Esophagus squamous epithelium (tissue), 5 donors: ENCODE results near the gene KRT33B. TPM values are rescaled to one million over a fixed set of nuclear protein-coding genes. Genes with fewer than 3 reads are reported as not detected.

Experiments used
- DNase-seq: peaks from one replicate; lab custom pipeline; 2025; lab: John Stamatoyannopoulos, UW
- H3K27ac ChIP-seq, 4 donors: fragments of 200-600 bp; sonication (generic); one replicate each; pipeline ENCODE4 v1.5.1; 2016 to 2019; ENCODE audit warnings: mild to moderate bottlenecking in 1 of 4
- H3K27me3 ChIP-seq, 4 donors: fragments of 200-600 bp; sonication (generic); 1 replicate in 3 of 4; 2 replicates in 1 of 4; pipeline versions ENCODE4 v1.5.1 to v1.6.0; 2017 to 2021; ENCODE audit warnings: antibody characterized with exemption in 1 of 4
- H3K36me3 ChIP-seq, 3 donors: fragments of 200-600 bp; sonication (generic); one replicate each; pipeline ENCODE4 v1.5.1; 2016 to 2019
- H3K4me1 ChIP-seq, 3 donors: fragments of 200-600 bp; sonication (generic); one replicate each; pipeline ENCODE4 v1.5.1; 2017 to 2019
- H3K4me3 ChIP-seq, 4 donors: fragments of 200-600 bp; sonication (generic); 1 replicate in 3 of 4; 2 replicates in 1 of 4; pipeline ENCODE4 v1.5.1; 2016 to 2019; ENCODE audit warnings: mild to moderate bottlenecking in 2 of 4, moderate library complexity in 1 of 4
- H3K9me3 ChIP-seq, 3 donors: fragments of 200-600 bp; sonication (generic); one replicate each; pipeline ENCODE4 v1.5.1; 2016 to 2019
- CTCF ChIP-seq, 6 experiments: fragments of 450-650 bp in 4 of 6; fragments of 200-600 bp in 2 of 6; sonication (generic) in 2 of 6; IDR thresholded peaks; one replicate each; pipeline ENCODE4 v1.5.1; 2016 to 2019; ENCODE audit warnings: antibody characterized with exemption in 6 of 6, mild to moderate bottlenecking in 4 of 6, moderate library complexity in 4 of 6
- POLR2A ChIP-seq, 4 donors: fragments of 450-650 bp; IDR thresholded peaks; one replicate each; pipeline ENCODE4 v1.6.1; 2017; ENCODE audit warnings: antibody characterized with exemption in 4 of 4, mild to moderate bottlenecking in 4 of 4, moderate library complexity in 3 of 4
- WGBS, 2 donors: methylation state at CpG; one replicate each; pipeline ENCODE4 v1.1.5; 2018; 5-methylcytosine and 5-hydroxymethylcytosine counted together
- intact Hi-C: fragments of 100-400 bp; cut with DNase I; formaldehyde crosslinking; loops from one replicate; pipeline ENCODE4 v1.15.0; 2022
- total RNA-seq, 4 donors: library from RNA; depleted of rRNA; stranded (reverse); fragments of >200 nt; gene quantifications; one replicate each; pipeline ENCODE4 v1.1.0, GENCODE V29; 2016
- donor health status: DM: yes; HTN: yes; CAD: no.

The KRT33B gene
- total RNA-seq, 4 donors from 2014 or later: 0.32 to 0.57 TPM; not detected in 2

GRCh38 chr17:41325611-41326010 lies 44.0 kb downstream of the KRT33B start:
- WGBS, 2 donors: no CpG with 5 or more reads among the region's 6 CpGs
- Histone ChIP-seq H3K36me3 (no peaks in the 10 kb centered on the region), H3K27me3 (no peaks in the 10 kb centered on the region), H3K9me3 (no peaks in the 10 kb centered on the region), H3K4me1 (peaks cover 0 to 32% (median 0%) of the 10 kb centered on the region in 3 donors), H3K4me3 (no peak overlapping the region), H3K27ac (no peak overlapping the region)
- TF ChIP-seq POLR2A (IDR thresholded peaks at IDR 0.05): no peak
- no peak for TF ChIP-seq CTCF (IDR thresholded peaks at IDR 0.05)
- DNase-seq: no peak
- intact Hi-C loops: no loop called here

GRCh38 chr17:41325126-41325525 lies 44.5 kb downstream of the KRT33B start:
- H3K27ac ChIP-seq: no peak overlapping the region
- intact Hi-C loops: no loop called here
- H3K9me3 ChIP-seq: no peaks in the 10 kb centered on the region
- peaks cover 0 to 32% (median 0%) of the 10 kb centered on the region in 3 donors for H3K4me1 ChIP-seq
- no peaks in the 10 kb centered on the region for H3K27me3 ChIP-seq
- 60 to 76% methylated on average over 1 to 3 of the region's 10 CpGs for WGBS, 2 donors
- H3K36me3 ChIP-seq: no peaks in the 10 kb centered on the region
- H3K4me3 ChIP-seq: no peak overlapping the region
- no peak for DNase-seq
- TF ChIP-seq POLR2A (IDR thresholded peaks at IDR 0.05) (no peak), CTCF (IDR thresholded peaks at IDR 0.05) (no peak)

GRCh38 chr17:41324180-41325075 lies 45.2 kb downstream of the KRT33B start:
- TF ChIP-seq POLR2A (IDR thresholded peaks at IDR 0.05): no peak
- TF ChIP-seq CTCF (IDR thresholded peaks at IDR 0.05): peak in 4 of 6 experiments; percentile 6 to 60 (median 32)
- Histone ChIP-seq H3K4me1 (peaks cover 0 to 32% (median 0%) of the 10 kb centered on the region in 3 donors), H3K4me3 (no peak overlapping the region), H3K9me3 (peaks cover 0 to 6% (median 0%) of the 10 kb centered on the region in 3 donors), H3K27ac (no peak overlapping the region), H3K27me3 (no peaks in the 10 kb centered on the region), H3K36me3 (no peaks in the 10 kb centered on the region)
- DNase-seq: no peak
- intact Hi-C loops: loop anchor here (5.0 kb wide), 1 partner anchor 417 kb away; no protein-coding TSS in a partner anchor
- 69 to 72% methylated on average over 10 to 12 of the region's 16 CpGs for WGBS, 2 donors

- Histone ChIP-seq H3K4me1 (peaks cover 0 to 32% (median 0%) of the 10 kb centered on the region in 3 donors), H3K4me3 (no peak overlapping the region), H3K27ac (no peak overlapping the region), H3K27me3 (no peaks in the 10 kb centered on the region), H3K9me3 (peaks cover 0 to 6% (median 0%) of the 10 kb centered on the region in 3 donors), H3K36me3 (no peaks in the 10 kb centered on the region)
- WGBS, 2 donors: 80 to 82% methylated on average over 1 to 2 of the region's 11 CpGs
- no peak for TF ChIP-seq CTCF (IDR thresholded peaks at IDR 0.05)
- no peak for TF ChIP-seq POLR2A (IDR thresholded peaks at IDR 0.05)
- DNase-seq: no peak
- intact Hi-C loops: loop anchor here (5.0 kb wide), 1 partner anchor 416 kb away; no protein-coding TSS in a partner anchor
Measured at GRCh38 chr17:41322903-41323895, 46.4 kb downstream of the KRT33B start.
